ENCODE results near the gene THEM5.

GRCh38 chr1:151798571-151798970, 54.9 kb downstream of the THEM5 start:
- TF ChIP-seq EZH2 (IDR thresholded peaks at IDR 0.05), result no peak
- no peak for TF ChIP-seq POLR2AphosphoS5 (IDR thresholded peaks at IDR 0.05; ENCODE audit: borderline replicate concordance, low read depth, low read length)
